GM12878 (cell line): Measurements from ENCODE around the gene SNAI1. TPM values are rescaled to one million over a fixed set of nuclear protein-coding genes. Genes with fewer than 3 reads are reported as not detected.
A peak's percentile ranks its signal among the peaks of the same experiment; 100 is the strongest.

Experiments
- BCL11A ChIP-seq: IDR thresholded peaks from 2 replicates; pipeline ENCODE4 v1.6.1; 2011; ENCODE audit warnings: low read depth, low read length
- BHLHE40 ChIP-seq, 2 experiments: fragments of 450-650 bp in 1 of 2; IDR thresholded peaks; 2 replicates each; pipeline ENCODE4 v1.6.1; 2011 to 2017; ENCODE audit warnings: low read depth in 2 of 2, borderline replicate concordance in 1 of 2, improper control_type of control experiment in 1 of 2, low read length in 1 of 2, mild to moderate bottlenecking in 1 of 2
- BRCA1 ChIP-seq: IDR thresholded peaks from 2 replicates; pipeline ENCODE4 v1.6.1; 2011; ENCODE audit warnings: low read depth, low read length, improper control_type of control experiment
- CEBPB ChIP-seq, 2 experiments: fragments of 150-350 bp in 1 of 2; IDR thresholded peaks; 2 replicates each; pipeline ENCODE4 v1.6.1; 2012 to 2014; ENCODE audit warnings: low read depth in 2 of 2, low read length in 2 of 2, borderline replicate concordance in 1 of 2, inconsistent platforms in 1 of 2
- CHD2 ChIP-seq: IDR thresholded peaks from 2 replicates; pipeline ENCODE4 v1.6.1; 2011; ENCODE audit warnings: low read depth, low read length, improper control_type of control experiment, borderline replicate concordance
- DPF2 ChIP-seq: fragments of 450-650 bp; IDR thresholded peaks from 2 replicates; pipeline ENCODE4 v1.6.1; 2017; ENCODE audit warnings: mild to moderate bottlenecking
- GATAD2B ChIP-seq: fragments of 450-650 bp; conservative IDR thresholded peaks from 2 replicates; pipeline ENCODE4 v1.6.1; 2017; ENCODE audit warnings: low read depth, mild to moderate bottlenecking, moderate library complexity
- HDAC2 ChIP-seq: fragments of 200-600 bp; sonication (generic); IDR thresholded peaks from 2 replicates; pipeline ENCODE4 v1.6.1; 2017
- HDGF ChIP-seq: fragments of 450-650 bp; IDR thresholded peaks from 2 replicates; pipeline ENCODE4 v1.6.1; 2016; ENCODE audit warnings: antibody characterized with exemption
- MTA3 ChIP-seq: IDR thresholded peaks from 2 replicates; pipeline ENCODE4 v1.6.1; 2012; ENCODE audit warnings: low read length, inconsistent platforms, borderline replicate concordance
- MXI1 ChIP-seq: fragments of 150-350 bp; IDR thresholded peaks from 2 replicates; pipeline ENCODE4 v1.6.1; 2011; ENCODE audit warnings: low read depth, mild to moderate bottlenecking, inconsistent platforms, low read length, improper control_type of control experiment
- MYC ChIP-seq: IDR thresholded peaks from 2 replicates; pipeline ENCODE4 v1.6.1; 2011; ENCODE audit warnings: mild to moderate bottlenecking, low read length, moderate library complexity, inconsistent platforms; ENCODE audit not compliant: insufficient read depth, insufficient replicate concordance, insufficient read length, severe bottlenecking
- NFYB ChIP-seq: IDR thresholded peaks from 2 replicates; pipeline ENCODE4 v1.6.1; 2011; ENCODE audit warnings: low read depth, mild to moderate bottlenecking, low read length, improper control_type of control experiment, moderate library complexity; ENCODE audit not compliant: insufficient read depth
- NR2F1 ChIP-seq: fragments of 450-650 bp; conservative IDR thresholded peaks from 2 replicates; pipeline ENCODE4 v1.6.1; 2017; ENCODE audit warnings: mild to moderate bottlenecking
- NRF1 ChIP-seq: conservative IDR thresholded peaks from 2 replicates; pipeline ENCODE4 v1.6.1; 2011; ENCODE audit warnings: mild to moderate bottlenecking, low read depth, low read length, improper control_type of control experiment
- PAX8 ChIP-seq: fragments of 450-650 bp; IDR thresholded peaks from 2 replicates; pipeline ENCODE4 v1.6.1; 2017; ENCODE audit warnings: mild to moderate bottlenecking, moderate library complexity
- PBX3 ChIP-seq: IDR thresholded peaks from 2 replicates; pipeline ENCODE4 v1.6.1; 2011; ENCODE audit warnings: mild to moderate bottlenecking, low read depth, low read length, moderate library complexity; ENCODE audit not compliant: insufficient replicate concordance
- RAD21 ChIP-seq: IDR thresholded peaks from 2 replicates; pipeline ENCODE4 v1.6.1; 2011; ENCODE audit warnings: mild to moderate bottlenecking, low read depth, low read length, moderate library complexity; ENCODE audit not compliant: insufficient read depth
- REST ChIP-seq: IDR thresholded peaks from 2 replicates; pipeline ENCODE4 v1.6.1; 2012; ENCODE audit warnings: mild to moderate bottlenecking, low read depth, low read length
- SIN3A ChIP-seq: IDR thresholded peaks from 2 replicates; pipeline ENCODE4 v1.6.1; 2012; ENCODE audit warnings: low read depth, low read length, improper control_type of control experiment
- SIX5 ChIP-seq: IDR thresholded peaks from 2 replicates; pipeline ENCODE4 v1.6.1; 2011; ENCODE audit warnings: mild to moderate bottlenecking, low read depth, low read length, moderate library complexity; ENCODE audit not compliant: severe bottlenecking
- SREBF2 ChIP-seq: IDR thresholded peaks from 2 replicates; pipeline ENCODE4 v1.6.1; 2012; ENCODE audit warnings: mild to moderate bottlenecking, low read length
- STAT3 ChIP-seq: IDR thresholded peaks from 2 replicates; pipeline ENCODE4 v1.6.1; 2011; ENCODE audit warnings: low read depth, low read length, improper control_type of control experiment
- ZBTB40 ChIP-seq: fragments of 450-650 bp; IDR thresholded peaks from 2 replicates; pipeline ENCODE4 v1.6.1; 2016; ENCODE audit warnings: mild to moderate bottlenecking, moderate library complexity, borderline replicate concordance
- polyA plus RNA-seq, 11 experiments: library from polyadenylated mRNA; depleted of rRNA in 4 of 11; unstranded in 6 of 11; stranded (reverse) in 5 of 11; fragments of >200 nt; fragmentation: Nextera tagmentation in 4 of 11; fragmentation: Illumina TruSeq in 1 of 11; extraction: Ambion mirVana in 4 of 11; extraction: Trizol in 1 of 11; gene quantifications; 1 replicate in 1 of 11; 2 replicates in 10 of 11; pipeline versions ENCODE4 v1.2.1 to v1.2.3, GENCODE V29; 2011 to 2016; ENCODE audit warnings: inconsistent platforms in 2 of 11, missing spikeins in 2 of 11, low read depth in 1 of 11
- total RNA-seq, 4 experiments: library from RNA; depleted of rRNA in 3 of 4; stranded (reverse); fragments of >200 nt in 3 of 4; fragmentation: Illumina TruSeq in 1 of 4; extraction: Trizol in 1 of 4; gene quantifications; 2 replicates each; pipeline versions ENCODE4 v1.2.1 to v1.2.3, GENCODE V29; 2013 to 2021

SNAI1 gene
- total and polyA plus RNA-seq, 10 of the 15 experiments (the other 5 are each of a cell fraction or from before 2014, with no cell fraction given): 0.11 to 0.79 (median 0.24) TPM; not detected in 2

- no peak for TF ChIP-seq REST
- no peak for TF ChIP-seq MYC
- no peak for TF ChIP-seq SIX5
- no peak for TF ChIP-seq HDGF
- TF ChIP-seq BRCA1: no peak
- TF ChIP-seq PAX8: no peak
- no peak for TF ChIP-seq HDAC2
- TF ChIP-seq ZBTB40: no peak
- TF ChIP-seq CEBPB (IDR thresholded peaks at IDR 0.05; ENCODE audit: borderline replicate concordance in 1 of 2, low read depth in 2 of 2, low read length in 2 of 2): no peak
- no peak for TF ChIP-seq CHD2
- peak; percentile 94 for TF ChIP-seq DPF2
- TF ChIP-seq STAT3: no peak
- 0 out of 2 replicates have a peak, but pooled peaks have one; percentile 52 for TF ChIP-seq BCL11A
- TF ChIP-seq NFYB: no peak
- TF ChIP-seq NR2F1: no peak; the same call in 1 of the 2 replicates
- no peak for TF ChIP-seq MTA3
- peak; percentile 92 for TF ChIP-seq PBX3
- TF ChIP-seq SREBF2: no peak
- peak in 1 of 2 experiments; percentile 52; a peak in 1 of 4 replicates for TF ChIP-seq BHLHE40 (IDR thresholded peaks at IDR 0.05; ENCODE audit: borderline replicate concordance in 1 of 2, low read depth in 2 of 2, low read length in 1 of 2)
- peak; percentile 73 for TF ChIP-seq GATAD2B
- no peak for TF ChIP-seq NRF1
- no peak for TF ChIP-seq MXI1
- TF ChIP-seq RAD21: no peak
- no peak for TF ChIP-seq SIN3A
Observed at GRCh38 chr20:49999329-49999728, 16.5 kb downstream of the SNAI1 start (continued).
